Adrenal gland (tissue), 12 donors: ENCODE measurements around the gene EEF1AKMT4. TPM values are rescaled to one million over a fixed set of nuclear protein-coding genes. Genes with fewer than 3 reads are reported as not detected.

ENCODE experiments used
- DNase-seq, 7 donors: peaks; one replicate each; pipeline ENCODE4 v3.0.0-alpha.2; 2019 to 2020
- H3K27ac ChIP-seq, 5 donors: fragments of 200-600 bp; sonication (generic) in 4 of 5; 1 replicate in 3 of 5; 2 replicates in 2 of 5; pipeline versions ENCODE4 v1.5.1 to v1.8.0; 2016 to 2020; ENCODE audit warnings: mild to moderate bottlenecking in 1 of 5
- H3K27me3 ChIP-seq: fragments of 200-600 bp; 2 replicates; pipeline ENCODE4 v1.8.0; 2021
- H3K36me3 ChIP-seq, 2 donors: fragments of 200-600 bp; replicated peaks in 1 of 2; 1 replicate in 1 of 2; 2 replicates in 1 of 2; pipeline versions ENCODE4 v1.5.1 to v1.8.0; 2018 to 2022
- H3K4me1 ChIP-seq, 2 donors: fragments of 200-600 bp; replicated peaks in 1 of 2; 1 replicate in 1 of 2; 2 replicates in 1 of 2; pipeline versions ENCODE4 v1.5.1 to v1.8.0; 2018 to 2021
- H3K4me3 ChIP-seq, 4 donors: fragments of 200-600 bp; sonication (generic) in 3 of 4; one replicate each; pipeline ENCODE4 v1.5.1; 2016 to 2018
- H3K9me3 ChIP-seq, 3 donors: fragments of 200-600 bp; sonication (generic) in 1 of 3; replicated peaks in 1 of 3; 1 replicate in 2 of 3; 2 replicates in 1 of 3; pipeline versions ENCODE4 v1.5.1 to v1.8.0; 2016 to 2021
- POLR2A ChIP-seq, 2 donors: fragments of 450-650 bp; IDR thresholded peaks; one replicate each; pipeline ENCODE4 v1.6.1; 2017; ENCODE audit warnings: antibody characterized with exemption in 2 of 2, mild to moderate bottlenecking in 2 of 2, moderate library complexity in 1 of 2
- WGBS, 4 donors: extraction: QIAGEN DNeasy Blood & Tissue Kit in 2 of 4; methylation state at CpG; one replicate each; pipeline versions ENCODE4 v1.1.5 to v1.1.7; 2013 to 2017; 5-methylcytosine and 5-hydroxymethylcytosine counted together
- intact Hi-C, 2 donors: fragments of 100-400 bp; cut with DNase I; formaldehyde crosslinking; loops; one replicate each; pipeline versions ENCODE4 v1.14.1 to v1.15.0; 2022 to 2023
- polyA plus RNA-seq, 3 donors: library from polyadenylated mRNA; stranded (reverse); fragments of 200-250 nt in 2 of 3; fragments of 350-450 nt in 1 of 3; fragmentation: Illumina TruSeq in 1 of 3; extraction: RNeasy Lipid Tissue Mini Kit (QIAGEN cat#74804) in 1 of 3; gene quantifications; one replicate each; pipeline ENCODE4 v1.2.3, GENCODE V29; 2013 to 2014
- total RNA-seq, 9 donors: library from RNA; depleted of rRNA in 4 of 9; stranded (reverse); fragments of >200 nt in 4 of 9; fragments of 120-200 nt in 1 of 9; fragmentation: NEBNext Ultra II Directional in 1 of 9; extraction: Animal tissue kit (Norgen Biotek cat#: 25700) in 1 of 9; gene quantifications; one replicate each; pipeline versions ENCODE4 v1.1.0 to v1.2.4, GENCODE V29; 2013 to 2023
- TF ChIP-seq, protein P1 (sequence below), 6 experiments: fragments of 450-650 bp in 4 of 6; fragments of 200-600 bp in 2 of 6; sonication (generic) in 1 of 6; IDR thresholded peaks; 1 replicate in 5 of 6; 2 replicates in 1 of 6; pipeline versions ENCODE4 v1.5.1 to v1.8.0; 2016 to 2021; ENCODE audit warnings: antibody characterized with exemption in 6 of 6, mild to moderate bottlenecking in 2 of 6, moderate library complexity in 1 of 6
- donor health status: healthy with polysubstance abuse.
- donor health status: Bipolar disorder and iron deficiency.
- donor health status: DM: yes; HTN: yes; CAD: no.
- donor health status: DM: no; HTN: no; CAD: no.
- donor health status: DM: no; HTN: no; CAD: no.
- donor health status: DM: yes; HTN: yes; CAD: no.

Gene EEF1AKMT4
- total and polyA plus RNA-seq, 12 donors = 1.8 to 8.3 (median 4.1) TPM

- peak overlapping the region in 4 of 5 donors; percentile 16 to 74 (median 62) for H3K27ac ChIP-seq
- 26 to 30% (median 28%) methylated on average over 11 of the region's 11 CpGs for WGBS, 4 donors
Observed at GRCh38 chr3:184209146-184209923, 40.1 kb upstream of the EEF1AKMT4 start.

GRCh38 chr3:184211297-184211696 lies 38.2 kb upstream of the EEF1AKMT4 start:
- intact Hi-C loops = no loop called here
- TF ChIP-seq, protein P1, sequence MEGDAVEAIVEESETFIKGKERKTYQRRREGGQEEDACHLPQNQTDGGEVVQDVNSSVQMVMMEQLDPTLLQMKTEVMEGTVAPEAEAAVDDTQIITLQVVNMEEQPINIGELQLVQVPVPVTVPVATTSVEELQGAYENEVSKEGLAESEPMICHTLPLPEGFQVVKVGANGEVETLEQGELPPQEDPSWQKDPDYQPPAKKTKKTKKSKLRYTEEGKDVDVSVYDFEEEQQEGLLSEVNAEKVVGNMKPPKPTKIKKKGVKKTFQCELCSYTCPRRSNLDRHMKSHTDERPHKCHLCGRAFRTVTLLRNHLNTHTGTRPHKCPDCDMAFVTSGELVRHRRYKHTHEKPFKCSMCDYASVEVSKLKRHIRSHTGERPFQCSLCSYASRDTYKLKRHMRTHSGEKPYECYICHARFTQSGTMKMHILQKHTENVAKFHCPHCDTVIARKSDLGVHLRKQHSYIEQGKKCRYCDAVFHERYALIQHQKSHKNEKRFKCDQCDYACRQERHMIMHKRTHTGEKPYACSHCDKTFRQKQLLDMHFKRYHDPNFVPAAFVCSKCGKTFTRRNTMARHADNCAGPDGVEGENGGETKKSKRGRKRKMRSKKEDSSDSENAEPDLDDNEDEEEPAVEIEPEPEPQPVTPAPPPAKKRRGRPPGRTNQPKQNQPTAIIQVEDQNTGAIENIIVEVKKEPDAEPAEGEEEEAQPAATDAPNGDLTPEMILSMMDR (IDR thresholded peaks at IDR 0.05) = no peak
- no peak for TF ChIP-seq POLR2A (IDR thresholded peaks at IDR 0.05)
- Histone ChIP-seq H3K4me3 (no peak overlapping the region), H3K9me3 (no peaks in the 10 kb centered on the region), H3K4me1 (peaks cover 9 to 28% of the 10 kb centered on the region in 2 donors), H3K27ac (peak overlapping the region in 1 of 5 donors; percentile 74), H3K27me3 (no peaks in the 10 kb centered on the region), H3K36me3 (no peaks in the 10 kb centered on the region)
- DNase-seq = no peak
- 34 to 48% (median 37%) methylated on average over 5 of the region's 5 CpGs for WGBS, 4 donors

More at GRCh38 chr3:184209146-184209923, 40.1 kb upstream of the EEF1AKMT4 start:
- peaks cover 9 to 28% of the 10 kb centered on the region in 2 donors for H3K4me1 ChIP-seq
- intact Hi-C loops = no loop called here
- H3K4me3 ChIP-seq = no peak overlapping the region
- no peaks in the 10 kb centered on the region for H3K27me3 ChIP-seq
- no peak for TF ChIP-seq POLR2A (IDR thresholded peaks at IDR 0.05)
- TF ChIP-seq, protein P1 (IDR thresholded peaks at IDR 0.05) = peak in 1 of 6 experiments; percentile 8
- H3K36me3 ChIP-seq = no peaks in the 10 kb centered on the region
- peak in 1 of 7 donors; percentile 53 for DNase-seq
- H3K9me3 ChIP-seq = no peaks in the 10 kb centered on the region

DNA sequence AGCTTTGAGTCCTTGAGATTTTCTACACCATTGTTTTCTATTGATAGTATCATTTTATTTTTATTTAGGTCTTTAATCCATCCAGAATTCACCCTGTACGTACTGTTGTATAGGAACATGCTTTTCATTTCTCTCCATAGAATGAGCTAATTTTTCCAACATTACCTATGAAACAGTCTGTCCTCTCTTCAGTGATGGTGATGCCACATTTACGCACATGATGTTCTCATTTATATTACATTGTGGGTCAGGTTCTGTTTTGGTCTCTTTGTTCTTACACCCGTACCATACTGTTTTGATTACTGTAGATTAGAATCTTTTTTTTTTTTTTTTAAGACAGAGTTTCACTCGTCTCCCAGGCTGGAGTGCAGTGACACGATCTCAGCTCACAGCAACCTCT lies 37.8 kb upstream of the EEF1AKMT4 start:
- Histone ChIP-seq H3K4me1 (peaks cover 9 to 28% of the 10 kb centered on the region in 2 donors), H3K27ac (peak overlapping the region in 1 of 5 donors; percentile 74), H3K9me3 (no peaks in the 10 kb centered on the region), H3K36me3 (no peaks in the 10 kb centered on the region), H3K27me3 (no peaks in the 10 kb centered on the region), H3K4me3 (no peak overlapping the region)
- DNase-seq = no peak
- TF ChIP-seq POLR2A (IDR thresholded peaks at IDR 0.05) = no peak
- TF ChIP-seq, protein P1 (IDR thresholded peaks at IDR 0.05) = no peak
- 57 to 70% (median 64%) methylated on average over 5 of the region's 5 CpGs for WGBS, 4 donors
- intact Hi-C loops = no loop called here

DNA sequence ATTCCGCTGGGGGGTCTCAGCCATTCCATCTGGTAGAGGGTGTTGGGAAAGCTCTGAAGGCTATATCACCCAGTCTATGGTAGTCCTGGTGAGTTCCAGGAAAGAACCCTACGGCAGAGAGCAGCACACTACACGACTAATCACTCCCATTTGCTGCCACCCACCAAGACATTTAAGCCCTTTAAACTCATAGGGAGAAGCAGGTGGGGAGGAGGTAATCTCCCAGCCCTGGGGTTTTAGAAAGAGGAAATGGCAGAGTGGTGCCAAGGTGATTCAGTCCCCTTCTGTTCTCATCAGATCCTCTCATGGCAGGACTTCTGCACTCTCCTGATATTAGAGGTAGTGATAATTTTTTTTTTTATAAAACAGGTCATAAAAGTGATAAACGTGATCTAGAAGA lies 30.7 kb upstream of the EEF1AKMT4 start:
- H3K9me3 ChIP-seq = no peaks in the 10 kb centered on the region
- H3K27me3 ChIP-seq = no peaks in the 10 kb centered on the region
- no peaks in the 10 kb centered on the region for H3K36me3 ChIP-seq
- no peak for TF ChIP-seq POLR2A (IDR thresholded peaks at IDR 0.05)
- TF ChIP-seq, protein P1 (IDR thresholded peaks at IDR 0.05) = no peak
- no peak overlapping the region for H3K4me3 ChIP-seq
- DNase-seq = no peak
- H3K4me1 ChIP-seq = no peaks in the 10 kb centered on the region
- intact Hi-C loops = no loop called here
- 67 to 84% (median 77%) methylated on average over 4 of the region's 4 CpGs for WGBS, 4 donors
- no peak overlapping the region for H3K27ac ChIP-seq
